Measurements from ENCODE around the gene TMC8.

The TMC8 gene

GRCh38 chr17:78125138-78125913 lies 5.2 kb upstream of the TMC8 start:
- TF ChIP-seq GATA2 (IDR thresholded peaks at IDR 0.05; ENCODE audit: low read depth, low read length) (no peak), GATA3 (IDR thresholded peaks at IDR 0.05; ENCODE audit: low read depth, low read length) (no peak)

GRCh38 chr17:78125976-78126894 lies 4.3 kb upstream of the TMC8 start:
- TF ChIP-seq GATA2 (IDR thresholded peaks at IDR 0.05; ENCODE audit: low read depth, low read length), result no peak
- no peak for TF ChIP-seq GATA3 (IDR thresholded peaks at IDR 0.05; ENCODE audit: low read depth, low read length)

GRCh38 chr17:78126895-78127238 lies 3.7 kb upstream of the TMC8 start:
- TF ChIP-seq GATA2 (IDR thresholded peaks at IDR 0.05; ENCODE audit: low read depth, low read length), result no peak
- TF ChIP-seq GATA3 (IDR thresholded peaks at IDR 0.05; ENCODE audit: low read depth, low read length), result no peak

- TF ChIP-seq GATA2 (IDR thresholded peaks at IDR 0.05; ENCODE audit: low read depth, low read length) (no peak), GATA3 (IDR thresholded peaks at IDR 0.05; ENCODE audit: low read depth, low read length) (no peak)
Measured at GRCh38 chr17:78127239-78127887, 3.2 kb upstream of the TMC8 start.

DNA sequence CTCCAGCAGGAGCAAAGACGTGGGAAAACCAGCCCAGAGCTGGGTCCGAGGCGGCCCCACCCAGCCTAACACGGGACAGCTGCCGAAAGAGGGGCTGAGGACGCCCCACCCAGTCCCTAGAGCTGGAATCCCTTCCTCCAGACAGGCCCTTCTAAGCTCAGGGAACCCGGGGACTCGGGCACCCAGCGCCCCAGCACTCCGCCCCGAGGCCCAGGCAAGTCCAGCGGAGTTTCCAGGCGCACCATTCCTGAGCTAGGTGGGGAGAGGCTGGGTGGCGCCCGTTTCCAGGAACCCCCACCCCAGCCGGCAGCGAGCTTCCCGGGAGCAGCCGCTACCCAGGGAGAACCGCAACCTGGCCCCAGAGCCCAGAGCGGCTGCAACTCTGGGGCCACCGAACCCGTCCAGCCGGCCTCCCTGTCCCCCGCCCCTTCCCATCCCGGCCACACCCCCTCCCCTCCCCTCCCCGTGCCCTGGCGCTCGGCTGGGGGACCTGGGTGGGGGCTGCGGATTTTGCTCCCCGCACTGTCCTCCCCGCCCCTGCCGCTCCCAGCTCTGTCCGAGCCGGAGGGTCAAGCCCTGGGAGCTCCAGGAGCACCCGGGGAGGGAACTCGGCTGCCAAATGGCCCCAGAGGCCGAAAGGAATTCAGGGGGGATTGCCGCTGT lies 2.6 kb upstream of the TMC8 start:
- TF ChIP-seq GATA3 (IDR thresholded peaks at IDR 0.05; ENCODE audit: low read depth, low read length) (no peak), GATA2 (IDR thresholded peaks at IDR 0.05; ENCODE audit: low read depth, low read length) (no peak)

DNA sequence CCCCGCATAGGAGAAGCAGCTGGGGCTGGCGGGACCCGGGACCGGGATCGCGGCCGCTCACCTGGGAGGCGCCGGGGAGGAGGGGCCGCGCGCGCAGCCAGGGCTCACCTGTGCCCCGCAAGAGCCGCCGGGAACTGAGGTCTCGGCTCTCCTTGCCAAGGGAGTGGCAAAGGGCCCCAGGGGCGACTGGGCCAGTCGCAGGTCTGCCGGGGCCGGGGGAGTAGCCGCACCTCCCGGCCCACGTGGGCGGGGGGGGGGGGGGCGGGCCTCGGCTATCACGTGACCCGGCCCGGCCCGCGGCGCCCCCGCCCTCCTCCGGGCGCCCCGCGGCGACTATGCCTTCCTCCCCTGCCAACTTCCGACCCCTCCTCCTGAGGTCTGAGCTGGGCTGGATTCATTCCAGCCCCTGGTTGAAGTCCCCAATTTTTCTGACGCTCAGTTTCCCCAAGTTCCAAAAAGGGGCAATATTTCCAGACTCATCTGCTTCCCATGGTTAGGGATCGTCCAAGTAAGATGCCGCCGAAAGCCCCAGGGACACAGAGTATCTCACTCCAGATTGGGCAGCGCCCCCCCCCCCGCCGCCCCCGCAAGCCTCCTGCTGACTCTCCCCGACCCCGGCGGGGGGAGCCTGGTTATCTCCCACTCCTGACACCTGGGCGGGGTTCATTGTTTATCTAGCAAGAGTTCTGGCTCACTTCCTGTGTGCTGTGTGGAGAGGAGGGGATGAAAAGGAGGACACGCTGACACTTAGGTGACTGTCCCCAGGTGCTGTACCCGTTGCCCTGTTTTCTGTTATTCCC lies 1.8 kb upstream of the TMC8 start, which contains the start of gene TMC6:
TMC6 (minus strand) TSS at position 205 of the 800 bp plus-strand sequence. CDS start 1,923 bp downstream, outside the sequence.
- TF ChIP-seq GATA3 (IDR thresholded peaks at IDR 0.05; ENCODE audit: low read depth, low read length), result no peak
- no peak for TF ChIP-seq GATA2 (IDR thresholded peaks at IDR 0.05; ENCODE audit: low read depth, low read length)

GRCh38 chr17:78129351-78130089 lies 1.1 kb upstream of the TMC8 start:
- TF ChIP-seq GATA2 (IDR thresholded peaks at IDR 0.05; ENCODE audit: low read depth, low read length), result no peak
- TF ChIP-seq GATA3 (IDR thresholded peaks at IDR 0.05; ENCODE audit: low read depth, low read length), result no peak

DNA sequence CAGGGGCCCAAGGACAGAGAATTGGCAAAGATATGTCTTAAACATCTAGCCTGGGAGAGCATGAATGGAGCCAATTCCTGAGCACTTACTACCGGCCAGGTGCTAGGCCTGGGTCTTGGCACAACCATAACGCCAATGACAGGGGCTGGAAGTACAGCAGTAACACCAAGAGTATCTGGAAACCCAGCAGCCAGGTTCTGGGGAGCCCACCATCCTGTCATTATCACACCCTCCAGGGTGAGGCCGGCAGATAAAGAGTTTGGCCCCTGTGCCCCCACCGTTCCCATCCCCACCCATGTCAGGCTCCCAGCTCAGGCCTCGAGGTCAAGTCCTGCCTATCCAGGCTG lies 508 bp upstream of the TMC8 start:
- TF ChIP-seq GATA2 (IDR thresholded peaks at IDR 0.05; ENCODE audit: low read depth, low read length), result no peak
- TF ChIP-seq GATA3 (IDR thresholded peaks at IDR 0.05; ENCODE audit: low read depth, low read length), result no peak

DNA sequence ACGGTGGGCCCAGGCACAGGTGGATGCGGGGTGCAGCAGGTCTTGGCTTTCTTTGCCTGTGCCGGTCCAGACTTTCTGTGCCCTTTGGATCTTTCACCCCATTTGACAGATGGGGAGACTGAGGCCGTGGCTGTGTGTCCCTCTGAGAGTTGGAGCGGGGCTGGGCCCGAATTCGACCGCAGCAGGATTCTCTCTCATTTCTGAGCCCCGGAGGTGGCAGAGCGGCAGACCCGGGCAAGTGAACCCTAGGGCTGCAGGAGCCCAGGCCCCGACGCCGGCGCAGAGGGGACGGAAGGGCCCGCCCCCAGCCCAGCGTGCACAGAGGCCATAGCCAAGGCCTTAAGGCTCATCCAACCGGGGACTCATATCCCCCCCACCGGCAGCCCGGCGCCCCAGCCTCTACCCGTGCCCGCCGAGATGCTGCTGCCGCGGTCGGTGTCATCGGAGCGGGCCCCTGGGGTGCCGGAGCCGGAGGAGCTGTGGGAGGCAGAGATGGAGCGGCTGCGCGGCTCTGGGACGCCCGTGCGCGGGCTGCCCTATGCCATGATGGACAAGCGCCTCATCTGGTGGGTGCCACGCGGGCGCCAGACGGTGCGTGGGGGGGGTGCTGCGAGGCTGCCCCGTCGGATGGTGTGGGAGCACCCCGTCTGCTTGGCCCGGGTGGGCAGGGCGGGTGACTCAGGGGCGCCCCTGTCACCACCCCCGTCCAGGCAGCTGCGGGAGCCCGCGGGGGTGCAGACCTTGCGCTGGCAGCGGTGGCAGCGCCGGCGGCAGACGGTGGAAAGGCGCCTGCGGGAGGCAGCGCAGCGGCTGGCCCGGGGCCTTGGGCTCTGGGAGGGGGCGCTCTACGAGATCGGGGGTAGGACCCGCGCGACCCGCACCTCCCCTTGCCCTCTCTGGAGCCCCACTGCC lies 857 bp downstream of the TMC8 start:
- TF ChIP-seq GATA3 (IDR thresholded peaks at IDR 0.05; ENCODE audit: low read depth, low read length) (no peak), GATA2 (IDR thresholded peaks at IDR 0.05; ENCODE audit: low read depth, low read length) (no peak)

DNA sequence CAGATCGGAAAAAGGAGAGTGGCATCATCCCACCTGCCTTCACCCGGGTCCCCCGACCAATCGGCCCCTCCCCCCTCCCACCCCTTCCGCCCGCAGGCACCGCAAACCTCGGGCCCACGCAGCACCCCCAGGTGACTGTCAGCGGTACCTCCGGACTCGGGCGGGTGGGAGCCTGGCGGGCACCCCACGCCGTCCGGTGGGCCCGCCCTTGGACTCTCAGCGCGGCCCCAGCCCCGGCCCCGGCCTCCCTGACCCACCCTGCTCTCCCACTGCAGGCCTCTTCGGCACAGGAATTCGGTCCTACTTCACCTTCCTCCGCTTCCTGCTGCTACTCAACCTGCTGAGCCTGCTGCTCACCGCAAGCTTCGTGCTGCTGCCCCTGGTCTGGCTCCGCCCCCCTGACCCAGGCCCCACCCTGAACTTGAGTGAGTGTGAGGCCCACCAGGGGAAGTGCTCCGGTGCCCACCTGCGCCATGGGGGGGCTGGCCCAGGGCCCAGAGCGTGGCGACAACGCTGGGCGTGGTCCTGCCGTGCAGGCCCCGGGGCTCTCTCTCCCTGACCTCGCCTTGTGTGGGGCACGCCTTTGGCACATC lies 1.6 kb downstream of the TMC8 start:
- TF ChIP-seq GATA2 (IDR thresholded peaks at IDR 0.05; ENCODE audit: low read depth, low read length) (no peak), GATA3 (IDR thresholded peaks at IDR 0.05; ENCODE audit: low read depth, low read length) (no peak)

DNA sequence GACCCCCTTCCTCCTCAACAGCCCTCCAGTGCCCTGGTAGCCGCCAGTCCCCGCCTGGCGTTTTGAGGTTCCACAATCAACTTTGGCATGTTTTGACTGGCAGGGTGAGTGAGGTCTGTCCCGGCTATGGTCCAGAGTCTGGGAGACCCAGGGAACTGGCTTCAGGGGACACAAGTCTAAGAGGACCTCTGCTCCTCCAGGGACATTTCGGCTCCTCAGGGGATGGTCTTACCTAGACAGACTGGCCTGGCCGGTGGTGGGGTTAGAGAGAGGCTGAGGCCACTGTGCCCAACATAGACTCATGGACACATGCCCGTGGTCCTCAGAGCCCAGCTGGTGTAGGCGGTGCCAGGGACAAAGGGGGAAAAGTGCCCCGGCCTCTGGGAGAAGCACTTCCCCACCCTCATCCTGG lies 2.2 kb downstream of the TMC8 start:
- TF ChIP-seq GATA3 (IDR thresholded peaks at IDR 0.05; ENCODE audit: low read depth, low read length) (no peak), GATA2 (IDR thresholded peaks at IDR 0.05; ENCODE audit: low read depth, low read length) (no peak)
